ENCODE measurements around the gene SPRR3. TPM values are rescaled to one million over a fixed set of nuclear protein-coding genes. Genes with fewer than 3 reads are reported as not detected.

The SPRR3 gene
- not detected for total RNA-seq

- DNase-seq = no peak
- Histone ChIP-seq H3K27ac (no peak within 1 kb of the TSS), H3K36me3 (no peaks in the 10 kb centered on the region), H3K9ac (ENCODE audit: low read depth in 2 of 2, low read length in 2 of 2) (no peak within 1 kb of the TSS), H3K4me1 (no peaks in the 10 kb centered on the region), H3K4me3 (no peak within 1 kb of the TSS), H3K9me3 (no peaks in the 10 kb centered on the region), H3K27me3 (no peaks in the 10 kb centered on the region)
- intact Hi-C loops (cut with DNase I) = no loop called here
- no peak for TF ChIP-seq CTCF (IDR thresholded peaks at IDR 0.05)
These were observed at the start of gene SPRR3 for GRCh38 chr1:153001382-153001781. TSS of gene SPRR3 (plus strand) at chr1:153001749. CDS start at chr1:153003021, 1,272 bp downstream.

GRCh38 chr1:152953761-152954160, 47.8 kb upstream of the SPRR3 start:
- H3K4me1 ChIP-seq = no peaks in the 10 kb centered on the region
- H3K9me3 ChIP-seq = no peaks in the 10 kb centered on the region
- H3K4me3 ChIP-seq = no peak overlapping the region
- no peaks in the 10 kb centered on the region for H3K36me3 ChIP-seq
- no peaks in the 10 kb centered on the region for H3K27me3 ChIP-seq
- no peak overlapping the region for H3K27ac ChIP-seq
- no peak for DNase-seq
- TF ChIP-seq CTCF (IDR thresholded peaks at IDR 0.05) = no peak
- intact Hi-C loops (cut with DNase I) = no loop called here
- H3K9ac ChIP-seq (ENCODE audit: low read depth in 2 of 2, low read length in 2 of 2) = no peak overlapping the region

GRCh38 chr1:152954436-152954835, 47.1 kb upstream of the SPRR3 start:
- Histone ChIP-seq H3K36me3 (no peaks in the 10 kb centered on the region), H3K9me3 (no peaks in the 10 kb centered on the region), H3K9ac (ENCODE audit: low read depth in 2 of 2, low read length in 2 of 2) (no peak overlapping the region), H3K27me3 (no peaks in the 10 kb centered on the region), H3K4me1 (no peaks in the 10 kb centered on the region), H3K4me3 (no peak overlapping the region), H3K27ac (no peak overlapping the region)
- no peak for DNase-seq
- no peak for TF ChIP-seq CTCF (IDR thresholded peaks at IDR 0.05)
- intact Hi-C loops (cut with DNase I) = no loop called here

- TF ChIP-seq CTCF (IDR thresholded peaks at IDR 0.05) = no peak
- intact Hi-C loops (cut with DNase I) = no loop called here
- H3K27me3 ChIP-seq = no peaks in the 10 kb centered on the region
These were observed 44.0 kb upstream of the SPRR3 start for GRCh38 chr1:152957561-152957960.

GRCh38 chr1:152959273-152959672, 42.3 kb upstream of the SPRR3 start:
- no peak overlapping the region for H3K27ac ChIP-seq
- H3K27me3 ChIP-seq = no peaks in the 10 kb centered on the region
- no peaks in the 10 kb centered on the region for H3K36me3 ChIP-seq
- H3K9ac ChIP-seq (ENCODE audit: low read depth in 2 of 2, low read length in 2 of 2) = no peak overlapping the region
- H3K4me3 ChIP-seq = no peak overlapping the region
- H3K9me3 ChIP-seq = no peaks in the 10 kb centered on the region
- TF ChIP-seq CTCF (IDR thresholded peaks at IDR 0.05) = no peak
- DNase-seq = no peak
- H3K4me1 ChIP-seq = no peaks in the 10 kb centered on the region
- intact Hi-C loops (cut with DNase I) = no loop called here

More at GRCh38 chr1:152957561-152957960, 44.0 kb upstream of the SPRR3 start:
- Histone ChIP-seq H3K4me1 (no peaks in the 10 kb centered on the region), H3K27ac (no peak overlapping the region), H3K4me3 (no peak overlapping the region), H3K36me3 (no peaks in the 10 kb centered on the region), H3K9me3 (no peaks in the 10 kb centered on the region), H3K9ac (ENCODE audit: low read depth in 2 of 2, low read length in 2 of 2) (no peak overlapping the region)
- no peak for DNase-seq

All from colonic mucosa (tissue), 4 donors.